Muscle of arm (tissue), 14 donors: ENCODE results near the gene SH3BP5L. TPM values are rescaled to one million over a fixed set of nuclear protein-coding genes. Genes with fewer than 3 reads are reported as not detected.
A peak's percentile ranks its signal among the peaks of the same experiment; 100 is the strongest.

Source experiments
- DNase-seq: peaks from one replicate; pipeline ENCODE4 v3.0.0-alpha.2; 2013
- long read RNA-seq, 11 donors: transcript quantifications; one replicate each; lab custom pipeline, GENCODE V29; 2026
- polyA plus RNA-seq, 12 donors: library from polyadenylated mRNA; unstranded; fragments of 120-200 nt; gene quantifications; one replicate each; pipeline ENCODE4 v1.2.1, GENCODE V29; 2013; ENCODE audit not compliant: insufficient read length in 12 of 12

The SH3BP5L gene
- 10 to 100 TPM in 11 of 12 donors, not detected in 1; 16.1 to 22.1 (median 18.2) TPM for polyA plus RNA-seq
- long read RNA-seq, donor 1, partial matches to known transcripts: 0 of 3 reads
- long read RNA-seq, donor 1, other reads (novel, unspliced or antisense): 0 of 3 reads
- long read RNA-seq, donor 2, partial matches to known transcripts: 0 of 4 reads
- long read RNA-seq, donor 2, other reads (novel, unspliced or antisense): 0 of 4 reads
- long read RNA-seq, donor 3, partial matches to known transcripts: 0 of 1 reads
- long read RNA-seq, donor 3, other reads (novel, unspliced or antisense): 0 of 1 reads
- long read RNA-seq, donor 4, partial matches to known transcripts: 0 of 4 reads
- long read RNA-seq, donor 4, other reads (novel, unspliced or antisense): 0 of 4 reads
- long read RNA-seq, donor 5, transcript SH3BP5L-201 (7 exons, 3,861 nt): major isoform, 6 of 6 reads
- long read RNA-seq, donor 5, partial matches to known transcripts: 0 of 6 reads
- long read RNA-seq, donor 5, other reads (novel, unspliced or antisense): 0 of 6 reads
- long read RNA-seq, donor 6, partial matches to known transcripts: 0 of 3 reads
- long read RNA-seq, donor 6, other reads (novel, unspliced or antisense): 0 of 3 reads
- long read RNA-seq, donor 7, partial matches to known transcripts: 0 of 1 reads
- long read RNA-seq, donor 7, other reads (novel, unspliced or antisense): 0 of 1 reads
- long read RNA-seq, donor 8, transcript SH3BP5L-201 (7 exons, 3,861 nt): major isoform, 6 of 6 reads
- long read RNA-seq, donor 8, partial matches to known transcripts: 0 of 6 reads
- long read RNA-seq, donor 8, other reads (novel, unspliced or antisense): 0 of 6 reads
- long read RNA-seq, donor 9: 0 reads
- long read RNA-seq, donor 10, partial matches to known transcripts: 0 of 2 reads
- long read RNA-seq, donor 10, other reads (novel, unspliced or antisense): 0 of 2 reads
- long read RNA-seq, donor 11, partial matches to known transcripts: 0 of 2 reads
- long read RNA-seq, donor 11, other reads (novel, unspliced or antisense): 0 of 2 reads

DNA sequence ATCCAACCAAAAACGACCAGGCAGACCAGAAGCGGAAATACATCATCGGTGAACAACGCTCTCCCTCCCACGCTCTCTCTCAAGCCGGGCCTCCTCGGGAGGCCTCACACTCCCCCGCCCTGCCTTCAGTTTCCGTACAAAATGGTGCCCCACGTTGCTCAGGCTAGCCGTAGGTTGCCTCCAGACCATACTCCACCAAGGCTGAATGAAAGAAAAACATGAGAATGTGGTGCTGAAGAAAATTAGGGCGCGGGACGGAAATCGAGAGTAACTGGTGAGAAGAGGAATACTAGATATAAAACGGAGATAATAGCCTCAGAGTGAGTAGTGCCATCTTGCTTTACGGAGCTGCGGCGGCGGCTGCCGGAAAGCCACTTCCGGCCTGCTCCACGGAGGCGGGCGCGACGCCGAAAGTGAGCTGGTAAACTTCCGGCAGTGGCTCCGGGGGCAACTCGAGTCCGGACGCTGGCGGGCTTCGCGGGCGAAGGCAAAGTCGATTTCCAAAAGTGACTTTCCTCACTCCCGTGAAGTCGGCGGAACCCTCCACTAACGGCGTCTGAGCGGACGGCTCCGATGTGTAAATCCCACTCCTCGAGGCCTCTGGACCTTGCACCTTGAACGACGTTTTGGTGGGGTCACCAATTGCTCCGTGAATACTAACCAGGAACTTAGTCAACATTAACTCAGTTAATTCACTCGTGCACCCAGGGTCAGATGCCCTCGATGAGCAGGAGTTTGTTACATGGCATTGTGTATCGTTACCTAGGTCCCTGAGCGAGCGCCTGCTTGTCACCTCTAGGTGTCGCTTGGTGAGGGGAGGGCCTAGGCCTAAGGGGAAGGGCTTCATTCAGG is at the start of gene SH3BP5L:
SH3BP5L (minus strand) TSS at position 7 of the 852 bp plus-strand sequence. CDS start 980 bp downstream, outside the sequence.
- peak; percentile 98 for DNase-seq

GRCh38 chr1:248873993-248874533 is 48.3 kb upstream of the SH3BP5L start:
- DNase-seq: peak; percentile 93

- DNase-seq: peak; percentile 96
Observed at GRCh38 chr1:248873409-248873992, 47.8 kb upstream of the SH3BP5L start.

GRCh38 chr1:248872752-248873408 is 47.2 kb upstream of the SH3BP5L start:
- DNase-seq: peak; percentile 78

- DNase-seq: no peak
Observed at GRCh38 chr1:248871837-248872401, 46.2 kb upstream of the SH3BP5L start.

DNA sequence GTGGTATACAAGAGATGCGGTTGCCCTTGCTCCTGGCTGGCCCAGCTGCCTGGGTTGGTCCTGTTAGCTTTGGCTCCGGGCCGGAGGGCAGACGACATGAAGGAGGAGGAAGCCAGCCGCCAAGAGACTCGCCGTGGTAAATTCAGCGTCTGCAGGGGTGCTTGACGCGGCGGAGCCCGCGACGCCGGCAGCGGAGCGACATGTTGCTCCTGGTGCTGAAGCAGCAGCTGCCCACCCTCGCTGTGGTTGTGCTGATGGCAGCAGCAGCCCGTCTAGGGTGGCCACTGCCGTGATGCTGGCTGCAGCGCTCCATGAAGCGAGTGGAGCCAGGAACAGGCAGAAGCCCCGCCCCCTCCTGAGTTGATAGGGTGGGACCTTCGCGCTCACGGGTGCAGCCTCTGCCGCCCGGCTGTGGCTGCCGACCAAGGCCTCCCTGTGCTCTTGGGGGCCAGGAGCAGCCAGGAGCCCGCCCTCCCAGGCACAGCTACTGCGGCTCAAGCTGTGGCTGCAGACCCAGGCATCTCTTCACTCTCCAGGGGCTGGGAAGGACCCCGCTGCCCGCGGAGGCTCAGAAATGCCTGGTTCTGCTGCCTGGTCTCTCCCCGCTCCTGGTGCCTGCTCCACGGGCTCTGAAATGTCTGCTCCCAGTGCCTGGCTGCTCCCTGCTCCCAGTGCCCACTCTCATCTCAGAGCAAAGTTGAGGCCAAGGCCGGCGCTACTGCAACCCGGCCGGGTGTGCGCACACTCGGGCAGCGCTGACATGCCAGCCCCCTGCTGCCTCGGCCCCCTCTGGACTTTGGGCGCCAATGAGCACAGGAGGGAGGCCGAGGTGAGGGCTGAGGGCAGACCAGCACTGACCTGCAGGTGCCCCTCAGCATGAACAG is 37.5 kb upstream of the SH3BP5L start:
- peak; percentile 75 for DNase-seq

DNA sequence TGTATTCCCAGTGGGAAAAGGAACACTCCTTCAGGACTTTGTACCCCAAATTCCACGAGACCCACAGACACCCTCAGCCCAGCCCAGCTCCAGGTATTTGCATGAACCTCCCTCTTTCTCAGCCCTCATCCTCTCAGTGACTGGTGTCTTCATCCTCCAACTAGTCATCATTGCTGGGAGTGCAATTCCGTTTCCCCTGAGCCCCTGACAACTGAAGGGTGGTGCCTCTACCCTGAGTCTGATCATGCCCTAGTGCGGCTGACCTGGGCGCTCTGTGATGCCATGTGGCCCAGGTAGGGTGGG is 36.9 kb upstream of the SH3BP5L start:
- no peak for DNase-seq

DNA sequence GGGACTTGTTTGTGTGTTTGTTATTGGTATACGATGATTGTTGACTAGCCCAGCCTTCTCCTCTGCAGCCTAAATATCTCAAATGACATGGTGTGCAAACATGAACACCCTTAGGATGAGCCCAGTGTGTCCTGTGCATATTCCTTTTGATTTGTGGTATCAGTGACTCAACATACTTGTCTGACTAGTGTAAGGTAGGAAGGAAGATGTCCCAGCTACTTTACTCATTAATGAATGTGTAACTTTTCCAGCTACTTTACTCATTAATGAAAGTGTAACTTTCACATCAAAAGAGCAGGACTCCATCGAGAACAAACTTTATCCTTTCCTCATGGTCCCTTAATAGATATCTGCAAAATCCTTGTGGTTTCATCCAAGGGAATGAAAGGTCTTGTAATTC is 35.9 kb upstream of the SH3BP5L start:
- no peak for DNase-seq

GRCh38 chr1:248860007-248860406 is 34.3 kb upstream of the SH3BP5L start:
- no peak for DNase-seq

DNA sequence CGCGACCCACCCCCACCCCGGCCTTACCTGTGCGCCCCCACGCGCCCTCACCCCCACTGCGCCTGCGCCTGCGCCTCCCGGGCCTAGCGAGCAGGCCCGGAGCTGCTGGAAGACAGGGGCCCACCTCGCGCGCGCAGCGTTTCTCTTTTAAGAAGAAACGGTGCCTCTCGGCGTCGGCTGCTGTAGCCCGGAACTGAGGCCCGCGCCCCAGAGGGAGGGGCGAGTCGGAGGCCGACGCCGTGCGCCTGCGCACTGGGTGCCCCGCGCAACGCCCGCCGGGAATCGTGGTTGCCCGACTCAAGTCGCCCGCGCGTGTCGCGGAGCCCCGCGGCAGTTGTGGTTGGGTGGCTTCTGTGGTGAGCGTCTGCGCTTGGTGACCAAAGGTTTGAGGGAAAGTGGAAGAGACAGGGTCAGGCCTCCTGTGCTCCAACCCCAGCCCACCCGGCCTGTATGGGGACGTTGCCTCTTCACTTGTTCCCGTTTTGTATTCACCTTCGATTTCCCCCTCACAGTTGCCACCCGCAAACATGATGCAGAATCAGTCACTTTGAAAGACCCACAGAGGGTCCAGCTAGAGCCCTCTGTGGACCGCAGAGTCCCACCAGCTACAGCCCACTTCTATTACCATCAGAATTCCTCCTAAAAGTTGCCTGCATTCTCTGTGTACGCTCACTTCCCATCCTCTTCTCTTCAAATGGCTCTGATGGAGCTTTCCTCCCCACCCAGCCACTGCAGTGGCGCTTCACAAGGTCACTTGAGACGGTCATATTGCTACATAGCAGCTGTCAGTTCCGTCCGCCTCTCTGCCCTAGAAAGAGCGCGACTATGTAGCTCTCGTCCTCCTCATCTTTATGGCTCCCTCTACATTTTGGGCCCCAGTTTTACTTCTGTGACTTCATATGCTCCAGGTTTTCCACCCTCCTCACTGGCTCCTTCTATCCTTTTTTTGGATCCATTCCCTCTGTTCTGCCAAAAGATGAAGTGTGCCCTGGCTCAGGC is 33.5 kb upstream of the SH3BP5L start, which contains the start of gene ZNF692:
ZNF692 (minus strand) TSS at position 195 of the 999 bp plus-strand sequence. CDS start 776 bp downstream, outside the sequence.
- peak; percentile 96 for DNase-seq

DNA sequence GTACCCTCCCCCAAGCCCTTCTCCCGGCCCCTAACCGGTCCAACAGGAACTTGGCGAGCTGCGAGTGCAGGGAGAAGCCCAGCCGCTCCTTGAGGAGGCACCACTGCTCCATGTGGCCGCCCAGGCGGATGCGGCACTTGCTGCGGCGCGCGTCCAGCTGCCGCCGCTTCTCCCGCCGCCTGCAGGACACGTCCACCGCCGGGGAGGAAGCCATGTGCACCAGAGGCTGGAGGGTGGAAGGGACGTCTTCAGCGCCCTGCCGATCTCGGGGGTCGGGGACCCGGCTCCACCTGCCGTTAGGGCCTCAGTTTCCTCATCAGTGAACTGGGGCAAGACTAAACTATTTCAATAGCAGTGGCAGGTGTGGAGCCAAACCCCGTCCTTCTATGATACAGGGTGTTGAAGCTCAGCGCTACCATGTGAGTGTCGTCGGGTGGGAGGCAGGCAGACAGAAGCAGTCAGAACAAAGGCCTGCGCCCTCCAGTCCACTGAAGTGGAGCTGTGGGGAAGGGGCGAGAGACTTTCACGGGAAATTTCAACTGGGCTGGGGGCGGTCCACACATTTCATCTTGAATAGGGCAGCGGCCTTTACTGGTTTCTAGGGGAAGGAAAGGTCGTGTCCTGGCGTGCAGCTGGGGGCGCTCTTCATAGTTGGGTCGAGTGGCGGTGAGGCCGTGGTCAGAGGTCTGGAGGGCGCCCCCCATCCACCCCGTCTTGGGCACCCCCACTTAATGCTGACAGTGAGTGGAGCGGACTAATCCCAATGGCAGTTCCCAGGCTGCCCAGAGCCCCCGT is 32.6 kb upstream of the SH3BP5L start:
- peak; percentile 62 for DNase-seq

DNA sequence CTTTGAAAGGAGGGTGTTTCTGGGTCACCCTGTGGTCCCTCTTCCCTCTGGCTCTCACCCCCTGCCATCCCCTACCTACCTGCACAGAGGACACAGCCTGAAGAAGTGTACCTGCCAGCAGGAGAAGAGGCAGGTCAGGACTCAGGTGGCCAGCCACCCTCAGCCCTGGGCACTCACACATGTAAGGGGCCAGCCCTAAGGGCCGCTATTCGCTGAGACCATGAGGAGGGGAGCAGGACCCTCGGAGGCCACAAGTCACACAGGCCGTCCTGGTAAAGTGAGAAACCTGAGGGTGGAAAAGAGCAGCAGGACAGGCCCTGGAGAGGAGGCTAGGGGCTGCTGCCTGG is 32.0 kb upstream of the SH3BP5L start:
- no peak for DNase-seq

- no peak for DNase-seq
Observed at GRCh38 chr1:248857201-248857600, 31.5 kb upstream of the SH3BP5L start.

DNA sequence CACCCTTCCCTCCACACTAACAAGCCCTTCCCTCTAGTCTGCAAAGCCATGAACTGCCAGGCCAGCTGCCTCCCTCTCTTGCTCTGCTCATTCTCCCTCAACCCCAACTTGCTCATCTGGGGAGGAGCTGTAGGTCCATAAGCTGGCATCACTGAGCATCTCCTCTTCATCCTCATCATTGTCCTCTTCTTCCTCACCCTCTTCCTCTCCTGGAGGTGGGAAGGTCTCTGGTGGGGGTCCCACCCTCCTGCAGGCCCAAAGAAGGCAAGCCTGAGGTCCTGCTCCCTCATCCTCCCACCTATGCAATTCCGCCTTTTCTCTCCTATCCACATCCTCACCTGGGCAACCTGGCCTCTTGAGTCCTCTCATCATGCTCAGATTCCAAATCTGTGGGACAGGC is 30.5 kb upstream of the SH3BP5L start:
- DNase-seq: no peak

DNA sequence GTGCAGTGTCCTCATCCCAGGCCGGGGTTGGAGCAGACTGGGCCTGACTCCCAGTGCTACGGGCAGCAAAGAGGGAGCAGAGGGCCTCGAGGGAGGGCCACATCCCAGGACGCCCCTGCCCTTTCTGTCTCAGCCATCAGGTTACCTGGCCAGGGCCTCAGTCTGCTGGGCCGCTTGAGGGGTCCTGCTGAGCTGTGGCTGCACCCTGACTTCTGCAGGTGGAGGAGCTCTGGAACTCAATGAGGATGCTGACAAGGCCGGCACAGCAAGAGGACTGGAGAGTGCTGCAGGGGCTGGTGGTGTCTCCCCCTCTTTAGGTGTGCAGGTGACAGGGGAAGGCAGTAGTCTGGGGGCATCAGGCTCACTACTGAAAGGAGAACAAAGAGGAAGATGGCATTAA is 29.9 kb upstream of the SH3BP5L start:
- no peak for DNase-seq

- no peak for DNase-seq
Observed at GRCh38 chr1:248853663-248854375, 28.1 kb upstream of the SH3BP5L start.
